HT-29 (cell line): ENCODE measurements around the gene MTMR12. TPM values are rescaled to one million over a fixed set of nuclear protein-coding genes. Genes with fewer than 3 reads are reported as not detected.
"Not testable (repeated sequence)": the region's sequence is repeated elsewhere in the genome, so short reads cannot be mapped to it uniquely, and the experiment has no call there.

Experiments used
- DNase-seq: peaks from one replicate; pipeline ENCODE4 v3.0.0-alpha.2; 2015; ENCODE audit warnings: low spot score
- total RNA-seq: library from RNA; depleted of rRNA; stranded (reverse); fragments of >200 nt; shearing (Covaris generic); gene quantifications from 2 replicates; pipeline ENCODE4 v1.2.3, GENCODE V29; 2014

Gene MTMR12
- total RNA-seq, 1 experiment from 2014 or later = 10.4 TPM

DNA sequence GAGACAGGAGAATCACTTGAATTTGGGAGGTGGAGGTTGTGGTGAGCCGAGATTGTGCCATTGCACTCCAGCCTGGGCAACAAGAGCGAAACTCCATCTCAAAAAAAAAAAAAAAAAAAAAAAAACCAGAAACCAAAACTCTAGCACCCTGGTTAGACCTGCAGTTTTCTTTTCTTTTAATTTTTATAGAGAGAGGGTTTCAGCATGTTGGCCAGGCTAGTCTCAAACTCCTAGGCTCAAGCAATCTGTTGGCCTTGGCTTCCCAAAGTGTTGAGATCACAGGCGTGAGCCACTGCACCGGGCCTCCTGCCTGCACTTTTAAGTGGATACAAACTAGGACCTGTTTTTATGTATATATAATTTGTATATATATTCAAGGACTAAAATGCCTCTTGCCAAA, 12.9 kb upstream of the MTMR12 start:
- no peak for DNase-seq

DNA sequence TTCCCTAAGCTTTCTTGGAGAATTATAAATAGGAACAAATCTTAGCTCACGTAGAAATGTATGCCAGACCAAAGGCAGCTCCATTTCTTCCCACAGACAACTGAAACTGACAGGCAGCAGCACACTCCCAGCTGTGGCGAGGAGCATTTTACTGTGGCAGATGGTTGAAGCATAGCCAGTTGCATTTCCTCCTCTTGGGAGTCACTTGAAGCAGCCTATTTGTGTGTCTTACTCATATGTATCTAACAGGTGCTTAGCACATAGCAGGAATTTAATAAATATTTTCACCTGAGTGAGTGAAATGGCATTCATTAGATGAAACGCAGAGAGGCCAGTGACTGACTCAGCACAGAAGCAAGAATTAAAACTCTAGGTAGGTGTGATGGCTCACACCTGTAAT, 12.3 kb upstream of the MTMR12 start:
- no peak for DNase-seq

DNA sequence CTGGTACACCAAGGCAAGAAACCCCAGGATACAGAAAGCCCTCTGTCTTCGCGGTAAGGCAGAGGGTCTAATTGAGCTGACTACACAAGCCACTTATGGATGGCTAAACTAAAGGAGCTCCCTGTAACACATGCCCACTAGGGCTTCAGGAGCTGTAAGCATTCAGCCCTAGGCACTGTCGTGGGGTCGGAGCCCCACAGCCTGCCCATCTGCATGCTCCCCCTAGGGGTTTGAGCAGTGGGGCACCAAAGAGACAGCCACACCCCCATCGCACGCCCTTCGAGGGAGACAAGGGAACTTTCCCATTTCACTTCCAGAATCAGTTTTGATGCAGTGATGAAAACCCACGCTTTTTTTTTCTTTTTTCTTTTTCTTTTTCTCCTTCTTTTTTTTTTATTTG, 11.0 kb upstream of the MTMR12 start:
- DNase-seq = no peak

DNA sequence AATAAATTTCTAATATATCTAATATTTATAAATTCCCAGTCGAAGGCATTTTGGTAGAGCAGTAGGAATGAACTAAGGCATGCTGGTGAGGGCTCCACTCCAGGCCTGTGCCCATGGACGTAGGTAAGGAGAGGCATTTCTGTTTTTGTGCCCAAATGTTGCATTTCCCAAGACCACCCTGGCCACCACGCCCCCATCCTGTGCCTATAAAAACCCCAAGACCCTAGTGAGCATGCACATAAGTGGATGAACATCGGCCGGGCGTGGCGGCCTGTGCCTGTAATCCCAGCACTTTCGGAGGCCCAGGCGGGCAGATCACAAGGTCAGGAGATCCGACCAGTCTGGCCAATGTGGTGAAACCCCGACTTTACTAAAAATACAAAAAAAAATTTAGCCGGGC, 10.1 kb upstream of the MTMR12 start:
- no peak for DNase-seq

DNA sequence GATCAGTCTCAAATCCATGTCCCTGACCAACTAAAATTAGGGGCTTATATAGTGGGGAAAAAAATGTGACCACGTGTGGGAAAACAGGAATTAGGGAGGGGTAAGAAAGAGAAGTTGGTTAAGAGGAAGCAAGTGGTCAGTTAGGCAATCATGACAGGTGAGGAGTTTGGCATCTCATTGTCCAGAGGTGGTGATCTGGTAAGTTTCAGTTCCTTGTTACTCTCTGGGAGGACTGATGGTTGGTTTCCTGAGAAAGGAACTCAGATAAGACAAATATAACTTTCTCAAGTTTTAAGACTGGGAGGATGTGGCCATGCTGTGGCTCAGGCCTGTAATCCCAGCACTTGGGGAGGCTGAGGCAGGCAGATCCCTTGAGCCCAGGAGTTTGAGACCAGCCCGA, 9.0 kb upstream of the MTMR12 start:
- DNase-seq = not testable (repeated sequence)

DNA sequence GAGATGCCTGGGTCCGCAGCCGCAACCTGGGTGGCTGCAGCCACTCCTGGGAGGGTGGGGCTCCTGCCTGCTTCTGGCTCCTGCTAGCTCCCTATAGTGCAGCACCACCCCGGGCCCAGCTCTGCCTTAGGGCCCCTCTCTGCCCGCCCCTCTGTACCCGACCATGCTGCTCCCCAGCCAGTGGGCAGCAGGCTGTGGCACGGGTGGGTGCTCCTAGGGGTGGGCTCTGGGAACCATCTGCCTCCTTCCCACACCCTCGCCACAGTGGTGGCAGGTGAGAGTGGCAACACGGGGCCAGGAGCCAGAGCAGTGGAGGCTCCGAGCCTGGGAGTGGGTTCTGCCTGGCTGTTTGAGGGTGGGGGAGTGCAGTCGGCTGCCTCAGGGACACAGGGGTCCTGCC, 7.8 kb upstream of the MTMR12 start:
- no peak for DNase-seq

DNA sequence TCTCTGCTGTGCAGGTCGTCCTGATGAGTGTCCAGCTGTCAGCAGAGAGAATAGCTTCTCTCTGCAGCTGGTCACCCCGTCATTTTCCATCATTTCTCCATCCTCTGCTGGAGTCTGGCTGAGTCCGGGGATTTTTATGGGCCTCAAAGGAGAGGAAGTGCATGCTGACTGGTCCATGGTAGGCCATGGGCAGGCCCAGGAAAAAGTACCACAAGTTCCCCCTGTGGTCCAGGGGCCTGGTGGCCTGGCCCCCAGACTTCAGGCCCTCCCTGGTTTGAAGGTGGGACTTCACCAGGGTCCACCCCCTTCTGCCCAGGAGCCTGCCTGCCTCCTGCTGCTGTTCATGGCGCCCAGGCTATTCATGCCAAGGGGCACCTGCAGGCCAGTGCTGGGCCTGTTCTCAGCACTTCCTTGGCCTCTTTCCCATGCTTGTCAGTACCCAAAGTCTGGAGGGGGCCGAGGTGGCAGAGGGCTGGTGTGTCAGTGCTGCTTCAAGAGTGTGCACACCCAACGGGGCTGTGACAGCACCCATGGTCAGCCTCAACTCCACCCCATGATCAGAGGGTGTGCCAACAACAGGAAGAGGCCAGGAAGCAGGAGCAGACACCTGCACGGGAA, 7.3 kb upstream of the MTMR12 start:
- no peak for DNase-seq

DNA sequence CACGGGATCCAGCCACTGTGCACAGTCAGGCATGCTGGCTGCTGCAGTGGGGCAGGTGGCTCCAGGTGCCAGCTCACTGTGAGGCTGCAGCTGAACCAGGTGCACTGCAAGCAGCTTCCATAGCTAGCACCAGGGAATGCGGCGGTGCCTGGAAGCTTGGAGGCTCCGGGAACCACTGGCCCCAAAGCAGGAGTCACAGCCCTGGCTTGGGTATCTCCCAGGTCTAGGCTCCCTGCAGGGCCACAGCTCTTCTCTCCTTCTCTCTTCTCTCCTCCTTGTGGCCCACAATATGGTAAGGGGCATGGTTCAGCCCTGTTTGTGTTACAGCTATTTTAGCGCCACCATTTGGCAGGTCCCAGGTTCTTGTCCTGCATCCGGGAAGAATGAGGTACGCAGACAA, 6.7 kb upstream of the MTMR12 start:
- DNase-seq = no peak

DNA sequence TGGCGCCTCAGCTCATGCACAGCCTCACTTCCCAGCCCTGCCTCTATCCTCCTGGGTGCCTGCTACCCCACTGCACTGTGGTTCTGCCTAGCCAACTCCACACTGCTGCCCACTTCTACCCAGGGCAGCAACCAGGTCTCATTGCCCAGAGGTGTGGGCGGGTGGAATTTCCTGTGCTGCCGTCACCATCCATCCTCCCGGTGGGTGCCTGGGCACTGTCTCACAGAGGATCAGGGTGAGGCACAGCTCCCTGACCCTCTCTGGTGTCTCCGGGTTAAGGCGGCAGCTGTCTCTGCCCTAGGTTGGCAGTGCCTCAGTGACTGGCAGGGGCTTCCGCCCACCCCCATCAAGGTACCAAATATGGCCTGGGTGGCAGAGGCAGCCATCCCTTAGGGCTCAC, 4.3 kb upstream of the MTMR12 start:
- no peak for DNase-seq

DNA sequence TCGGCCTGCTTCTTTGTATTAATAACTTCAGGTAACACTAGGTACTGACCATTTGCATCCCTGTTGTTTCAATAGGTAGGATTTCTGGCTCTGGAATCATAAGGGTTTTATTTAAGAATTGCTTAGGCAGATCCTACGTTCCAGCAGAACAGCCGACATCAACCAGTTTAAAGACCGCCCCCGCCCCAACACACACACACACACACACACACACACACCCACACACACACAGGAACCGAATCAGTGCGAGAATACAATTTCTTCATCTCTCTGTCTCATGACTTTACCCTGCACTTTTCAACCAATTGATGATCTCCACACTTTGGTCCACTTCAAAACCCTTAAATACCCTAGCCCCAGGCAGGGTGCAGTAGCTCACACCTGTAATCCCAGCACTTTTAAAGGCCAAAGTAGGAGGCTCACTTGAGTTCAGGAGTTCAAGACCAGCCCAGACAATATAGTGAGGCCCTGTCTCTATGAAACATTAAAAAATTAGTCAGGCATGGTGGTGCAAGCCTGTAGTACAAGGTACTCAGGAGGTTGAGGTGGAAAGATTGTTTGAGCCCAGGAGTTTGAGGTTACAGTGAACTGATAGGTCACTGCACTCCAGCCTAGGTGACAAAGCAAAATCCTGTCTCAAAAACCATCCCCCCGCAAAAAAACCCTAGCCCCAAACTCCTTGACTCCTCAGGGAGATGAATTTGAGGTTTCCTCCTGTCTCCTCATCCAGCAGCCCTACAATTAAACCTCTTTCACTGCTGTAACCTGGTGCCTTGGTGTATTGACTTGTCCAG, 2.7 kb upstream of the MTMR12 start:
- DNase-seq = no peak

DNA sequence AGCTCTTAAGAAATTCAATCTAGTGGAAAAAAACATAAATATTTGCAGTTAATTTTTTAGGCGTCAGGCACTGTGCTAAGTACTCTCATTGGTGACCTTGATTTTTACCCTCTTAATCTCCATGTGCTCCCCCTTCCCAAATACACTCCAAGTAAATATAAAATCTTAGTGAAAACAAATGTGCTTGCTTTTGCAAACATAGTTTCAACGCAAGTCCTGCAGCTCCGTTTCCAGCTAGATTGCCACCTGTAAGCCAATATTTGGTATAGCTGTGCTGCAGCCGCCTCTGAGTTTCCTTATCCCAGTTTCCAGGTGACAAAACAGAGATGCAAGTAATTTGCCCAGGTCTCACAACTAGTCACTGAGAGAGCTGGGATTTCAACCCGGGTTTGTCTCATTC, 1.9 kb upstream of the MTMR12 start:
- no peak for DNase-seq

DNA sequence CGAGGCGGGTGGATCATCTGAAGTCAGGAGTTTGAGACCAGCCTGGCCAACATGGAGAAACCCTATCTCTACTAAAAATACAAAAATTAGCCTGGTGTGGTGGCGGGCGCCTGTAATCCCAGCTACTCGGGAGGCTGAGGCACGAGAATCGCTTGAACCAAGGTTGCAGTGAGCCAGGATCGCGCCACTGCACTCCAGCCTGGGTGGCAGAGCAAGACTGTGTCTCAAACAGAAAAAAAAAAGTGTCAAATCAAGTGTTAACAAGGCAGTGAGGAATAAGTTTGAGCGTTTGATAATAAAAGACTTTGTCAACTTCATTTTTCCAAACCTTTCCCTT, 1.4 kb upstream of the MTMR12 start:
- not testable (repeated sequence) for DNase-seq

DNA sequence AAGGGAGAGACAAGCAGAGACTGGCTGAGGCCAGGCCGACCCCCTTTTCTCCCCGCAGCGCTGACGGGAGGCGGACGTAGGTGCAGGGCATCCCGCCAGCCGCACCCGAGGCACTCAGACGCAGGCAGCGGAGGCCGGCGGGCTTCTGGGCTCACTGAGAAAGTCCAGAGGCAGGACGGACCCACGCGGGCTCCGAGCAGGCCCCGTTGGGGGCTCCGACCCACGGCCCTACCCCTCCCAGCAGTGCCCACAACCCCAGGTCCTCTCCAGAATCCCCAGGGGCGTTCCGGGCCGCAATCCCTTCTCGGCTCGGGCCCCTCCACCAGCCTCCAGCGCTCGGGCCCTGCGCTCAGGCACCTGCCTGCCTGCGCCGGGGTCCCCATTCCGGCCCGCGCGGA, 543 bp downstream of the MTMR12 start:
- DNase-seq = peak; percentile 72

DNA sequence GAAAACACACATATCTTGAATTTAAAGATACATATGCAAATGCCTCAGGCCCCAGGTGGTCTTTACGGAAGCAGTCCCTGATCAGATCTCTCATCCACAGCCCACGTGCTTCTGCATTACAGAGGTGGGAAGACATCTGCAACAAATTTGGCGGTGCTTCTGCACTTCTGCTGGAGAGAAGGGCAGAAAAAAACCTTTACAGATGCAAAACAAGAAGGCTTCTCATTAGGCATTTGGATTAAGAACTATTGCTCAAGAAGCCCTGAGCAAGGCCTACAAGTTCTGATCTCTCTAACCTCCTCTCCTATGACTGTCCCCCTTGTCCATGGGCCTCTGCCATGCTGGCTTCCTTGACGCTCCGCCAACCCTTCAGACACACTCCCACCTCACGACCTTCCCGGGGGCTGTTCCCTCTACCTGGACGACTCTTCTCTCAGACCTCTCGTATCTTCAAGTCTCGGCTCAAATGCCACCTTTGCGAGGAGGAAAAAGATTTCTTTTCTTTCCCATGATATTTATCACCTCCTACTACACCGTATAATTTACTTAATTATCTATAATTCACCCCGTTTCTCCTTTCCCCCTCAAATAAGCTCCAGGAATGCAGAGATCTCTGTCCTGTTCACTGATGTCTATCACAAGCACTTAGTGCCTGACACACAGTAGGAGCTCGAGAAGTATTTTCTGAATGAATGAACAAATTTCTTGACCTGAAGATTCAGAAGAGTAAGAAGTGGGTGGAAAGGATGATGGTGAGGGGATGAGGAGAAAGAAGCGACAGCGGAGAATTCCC, 1.1 kb downstream of the MTMR12 start:
- peak; percentile 18 for DNase-seq

DNA sequence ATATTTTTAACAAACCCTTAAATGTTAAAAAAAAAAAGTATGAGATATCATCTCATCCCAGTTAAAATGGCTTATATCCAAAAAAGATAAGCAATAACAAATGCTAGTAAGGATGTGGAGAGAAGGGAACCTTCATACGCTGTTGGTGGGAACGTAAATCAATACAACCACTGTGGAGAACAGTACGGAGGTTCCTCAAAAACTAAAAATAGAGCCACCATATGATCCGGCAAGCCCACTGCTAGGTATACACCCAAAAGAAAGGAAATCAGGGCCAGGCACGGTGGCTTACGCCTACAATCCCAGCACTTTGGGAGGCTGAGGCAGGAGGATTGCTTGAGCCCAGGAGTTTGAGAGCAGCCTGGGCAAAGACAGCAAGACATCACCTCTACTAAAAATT, 3.0 kb downstream of the MTMR12 start:
- DNase-seq = no peak

DNA sequence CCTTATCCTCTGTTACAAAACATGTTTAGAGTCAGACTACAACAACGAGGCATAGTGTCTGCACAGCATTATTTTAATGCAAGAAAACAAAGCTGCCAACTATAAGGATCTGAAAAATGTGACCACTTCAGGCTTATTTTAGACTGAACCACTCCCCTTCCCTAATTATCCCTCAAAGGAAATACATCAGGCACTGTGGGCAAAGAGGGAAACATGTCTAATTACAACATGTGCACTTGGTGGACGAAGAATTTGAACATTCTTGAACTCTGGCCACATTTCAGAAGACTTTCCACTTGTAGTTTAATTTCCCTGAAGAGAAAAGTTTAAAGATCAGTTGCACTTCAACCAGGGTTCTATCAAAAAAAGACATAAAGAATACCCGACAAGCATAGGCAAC, 3.8 kb downstream of the MTMR12 start:
- DNase-seq = no peak

DNA sequence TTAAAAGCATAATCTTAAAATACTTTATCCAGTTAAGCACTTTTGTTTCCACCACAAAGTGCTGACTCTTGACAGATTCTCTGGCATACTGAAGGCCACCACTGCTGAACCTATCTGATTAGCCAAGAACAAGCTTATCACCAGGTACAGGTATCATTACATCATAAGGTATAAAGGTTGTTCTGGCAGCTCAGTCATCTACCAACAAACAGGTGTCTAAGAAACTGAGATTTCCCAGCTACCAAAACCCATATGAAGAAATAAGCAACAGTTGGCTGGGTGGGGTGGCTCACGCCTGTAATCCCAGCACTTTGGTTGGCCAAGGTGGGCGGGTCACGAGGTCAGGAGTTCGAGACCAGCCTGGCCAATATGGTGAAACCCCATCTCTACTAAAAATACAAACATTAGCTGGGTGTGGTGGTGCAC, 5.0 kb downstream of the MTMR12 start:
- DNase-seq = no peak

DNA sequence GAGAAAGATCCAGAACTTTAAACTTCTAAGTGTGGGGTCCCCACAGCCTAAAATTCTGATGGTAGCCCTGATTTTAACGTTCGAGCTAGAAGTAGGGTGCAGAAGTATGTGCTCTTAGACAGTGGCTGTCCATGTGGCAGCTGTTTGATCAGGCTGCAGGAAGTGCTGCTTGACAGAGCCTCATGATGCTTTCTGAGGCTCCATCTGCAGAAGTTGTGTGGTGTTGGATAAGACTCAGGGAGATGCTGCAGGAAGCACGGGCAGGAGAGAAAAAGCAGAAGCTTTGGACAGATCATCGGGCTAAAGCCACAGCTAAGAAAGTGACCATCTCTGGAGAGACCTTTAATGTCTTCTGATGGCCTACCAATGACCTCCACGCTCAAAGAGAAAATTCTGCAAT, 8.1 kb downstream of the MTMR12 start:
- no peak for DNase-seq

DNA sequence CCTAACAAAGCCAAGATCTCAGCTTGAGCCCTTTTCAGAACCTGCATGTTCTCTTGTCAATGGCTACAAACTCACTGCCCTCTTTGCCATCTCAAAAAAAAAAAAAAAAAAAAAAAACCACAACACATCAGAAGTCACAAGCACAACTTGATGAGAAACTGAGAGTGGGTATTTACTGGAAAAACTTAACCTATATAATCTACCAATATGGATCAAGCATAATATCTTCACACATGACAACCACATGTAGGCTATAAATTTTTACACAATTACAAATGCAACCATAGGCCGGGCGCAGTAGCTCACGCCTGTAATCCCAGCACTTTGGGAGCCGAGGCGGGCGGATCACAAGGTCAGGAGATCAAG, 9.0 kb downstream of the MTMR12 start:
- no peak for DNase-seq

DNA sequence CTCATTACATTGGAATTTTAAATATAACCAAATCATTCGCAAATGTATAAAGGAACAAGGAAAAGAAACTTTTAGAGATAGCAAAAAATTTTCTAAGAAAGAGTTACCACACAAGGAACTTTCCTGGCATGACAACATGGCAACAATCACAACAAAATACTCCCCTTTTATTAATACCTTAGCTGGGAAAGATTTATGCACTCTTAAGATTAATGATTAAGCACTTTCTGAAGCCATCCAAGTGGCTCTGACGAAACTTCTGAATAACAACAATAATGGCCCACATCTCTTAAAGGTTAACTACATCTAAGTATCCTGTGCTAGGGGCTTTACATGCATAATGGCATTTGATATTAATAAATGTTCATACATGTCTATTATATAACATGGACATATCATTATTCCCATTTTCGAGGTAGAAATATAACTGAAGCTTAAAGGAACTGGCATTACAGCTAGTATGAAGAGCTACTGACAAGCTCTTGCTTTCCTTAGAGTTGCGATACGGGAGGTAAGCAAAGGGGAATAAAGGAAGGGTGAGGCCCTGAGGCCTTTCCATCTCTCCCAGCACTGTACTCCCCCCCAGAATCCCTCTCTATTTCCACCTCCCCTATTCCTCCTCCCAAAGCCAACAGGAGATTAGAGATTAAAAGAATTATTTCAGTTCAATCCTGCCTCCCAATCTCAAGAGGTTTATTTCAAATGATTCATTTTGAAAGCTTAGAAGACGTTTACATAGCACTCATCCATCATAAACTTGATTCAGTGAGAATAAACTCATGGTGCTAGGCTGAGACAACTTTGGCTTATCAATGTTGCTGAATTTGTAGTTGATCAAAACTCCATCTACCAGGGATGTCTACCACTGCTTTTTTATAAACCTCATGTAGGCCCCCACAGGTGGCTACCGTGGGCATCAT, 9.6 kb downstream of the MTMR12 start:
- DNase-seq = peak; percentile 71

DNA sequence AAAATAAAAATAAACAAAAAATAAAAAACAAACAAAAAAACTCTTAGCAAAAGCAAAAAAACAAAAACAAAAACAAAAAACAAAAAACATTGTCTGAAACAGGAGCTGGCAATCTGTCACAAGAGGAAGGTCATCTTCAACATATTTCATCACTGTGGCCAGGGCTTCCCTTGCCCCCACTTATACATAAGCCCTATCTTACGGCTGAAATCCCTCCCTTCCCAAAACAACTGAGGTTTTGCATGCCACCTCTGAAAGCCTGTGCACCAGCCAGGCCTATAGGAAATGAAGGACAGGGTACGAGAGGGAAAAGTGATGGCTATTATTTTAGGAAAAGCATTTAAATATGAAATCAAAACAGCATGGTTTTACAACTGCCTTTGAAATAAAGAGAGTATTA, 10.8 kb downstream of the MTMR12 start:
- DNase-seq = no peak
